Neural progenitor cell (in vitro differentiated cells): ENCODE data around the gene MTR. TPM values are rescaled to one million over a fixed set of nuclear protein-coding genes. Genes with fewer than 3 reads are reported as not detected.

Experiments used
- DNase-seq: peaks from one replicate; pipeline ENCODE4 v3.0.0-alpha.2; 2016; ENCODE audit warnings: low spot score
- H2AFZ ChIP-seq: fragments of 200-600 bp; sonication (generic); replicated peaks from 2 replicates; pipeline ENCODE4 v1.6.1; 2016; ENCODE audit warnings: antibody characterized with exemption
- H3F3A ChIP-seq: fragments of 200-600 bp; sonication (generic); 2 replicates; pipeline ENCODE4 v1.6.1; 2016; ENCODE audit warnings: antibody characterized with exemption, low read depth
- H3K27ac ChIP-seq: fragments of 200-600 bp; sonication (generic); 2 replicates; pipeline ENCODE4 v1.5.1; 2016; ENCODE audit warnings: mild to moderate bottlenecking
- H3K27me3 ChIP-seq: fragments of 200-600 bp; sonication (generic); 2 replicates; pipeline ENCODE4 v1.6.1; 2016; ENCODE audit warnings: mild to moderate bottlenecking, moderate library complexity
- H3K36me3 ChIP-seq: fragments of 200-600 bp; sonication (generic); 2 replicates; pipeline ENCODE4 v1.5.1; 2016
- H3K4me1 ChIP-seq: fragments of 200-600 bp; sonication (generic); 2 replicates; pipeline ENCODE4 v1.6.1; 2016; ENCODE audit warnings: mixed run types
- H3K4me2 ChIP-seq: fragments of 200-600 bp; sonication (generic); 2 replicates; pipeline ENCODE4 v1.6.1; 2016
- H3K4me3 ChIP-seq: fragments of 200-600 bp; sonication (generic); 2 replicates; pipeline ENCODE4 v1.5.1; 2016
- H3K79me2 ChIP-seq: fragments of 200-600 bp; sonication (generic); 2 replicates; pipeline ENCODE4 v1.6.1; 2016; ENCODE audit warnings: low read depth
- H3K9ac ChIP-seq: fragments of 200-600 bp; sonication (generic); 2 replicates; pipeline ENCODE4 v1.6.1; 2016
- H3K9me3 ChIP-seq: fragments of 200-600 bp; sonication (generic); 2 replicates; pipeline ENCODE4 v1.5.1; 2016; ENCODE audit warnings: low read depth
- H4K20me1 ChIP-seq: fragments of 200-600 bp; sonication (generic); 2 replicates; pipeline ENCODE4 v1.6.1; 2016; ENCODE audit warnings: low read depth
- H3K27ac Mint-ChIP-seq: 3 replicates; pipeline ENCODE4 v1.8.0; 2021; ENCODE audit warnings: mixed read lengths
- H3K27me3 Mint-ChIP-seq: 2 replicates; pipeline ENCODE4 v1.8.0; 2022; ENCODE audit warnings: low read depth, mild to moderate bottlenecking, inconsistent platforms, moderate library complexity, mixed read lengths; ENCODE audit not compliant: insufficient read depth
- H3K36me3 Mint-ChIP-seq: 3 replicates; pipeline ENCODE4 v1.8.0; 2021; ENCODE audit warnings: mixed read lengths
- H3K4me1 Mint-ChIP-seq: 3 replicates; pipeline ENCODE4 v1.8.0; 2021; ENCODE audit warnings: mixed read lengths
- H3K4me3 Mint-ChIP-seq: 3 replicates; pipeline ENCODE4 v1.8.0; 2021; ENCODE audit warnings: mild to moderate bottlenecking, moderate library complexity, mixed read lengths
- H3K9me3 Mint-ChIP-seq: 3 replicates; pipeline ENCODE4 v1.8.0; 2020; ENCODE audit warnings: mixed read lengths
- CTCF ChIP-seq: fragments of 200-600 bp; sonication (generic); IDR thresholded peaks from 2 replicates; pipeline ENCODE4 v1.5.1; 2017; ENCODE audit warnings: antibody characterized with exemption, mild to moderate bottlenecking
- EZH2 ChIP-seq: fragments of 200-600 bp; sonication (generic); IDR thresholded peaks from 2 replicates; pipeline ENCODE4 v1.6.1; 2017; ENCODE audit warnings: antibody characterized with exemption, mild to moderate bottlenecking, moderate library complexity
- EZH2phosphoT487 ChIP-seq: fragments of 200-600 bp; sonication (generic); IDR thresholded peaks from 2 replicates; pipeline ENCODE4 v1.6.1; 2017; ENCODE audit warnings: antibody characterized with exemption
- total RNA-seq: library from RNA; depleted of rRNA; stranded (reverse); fragments of >200 nt; gene quantifications from 2 replicates; pipeline ENCODE4 v1.2.3, GENCODE V29; 2015; ENCODE audit warnings: low replicate concordance

The MTR gene
- total RNA-seq, 1 donor from 2014 or later: 27.3 TPM

GRCh38 chr1:236925386-236925785 is 130.3 kb downstream of the MTR start:
- Histone ChIP-seq H2AFZ (no peak overlapping the region), H3K9ac (no peak overlapping the region), H3K4me2 (no peak overlapping the region), H4K20me1 (no peaks in the 10 kb centered on the region), H3K27ac (no peak overlapping the region), H3K4me3 (no peak overlapping the region), H3K9me3 (no peaks in the 10 kb centered on the region), H3K4me1 (no peaks in the 10 kb centered on the region), H3K36me3 (no peaks in the 10 kb centered on the region), H3K27me3 (no peaks in the 10 kb centered on the region), H3K79me2 (no peaks in the 10 kb centered on the region), H3F3A (no peaks in the 10 kb centered on the region)
- DNase-seq: no peak
- no peaks in the 10 kb centered on the region for H3K4me1 Mint-ChIP-seq
- H3K4me3 Mint-ChIP-seq: no peak overlapping the region
- TF ChIP-seq EZH2: no peak
- TF ChIP-seq CTCF: no peak
- TF ChIP-seq EZH2phosphoT487: no peak
- peaks cover 6% of the 10 kb centered on the region for H3K27me3 Mint-ChIP-seq
- no peaks in the 10 kb centered on the region for H3K36me3 Mint-ChIP-seq
- H3K9me3 Mint-ChIP-seq: no peaks in the 10 kb centered on the region
- H3K27ac Mint-ChIP-seq: no peak overlapping the region

- H3K4me1 ChIP-seq: no peaks in the 10 kb centered on the region
- H3K9ac ChIP-seq: no peak overlapping the region
- DNase-seq: no peak
- no peaks in the 10 kb centered on the region for H3K9me3 Mint-ChIP-seq
- no peaks in the 10 kb centered on the region for H3F3A ChIP-seq
- H3K9me3 ChIP-seq: no peaks in the 10 kb centered on the region
- H3K4me3 ChIP-seq: no peak overlapping the region
- no peak overlapping the region for H3K4me3 Mint-ChIP-seq
- H3K36me3 Mint-ChIP-seq: no peaks in the 10 kb centered on the region
- H3K36me3 ChIP-seq: no peaks in the 10 kb centered on the region
- H2AFZ ChIP-seq: no peak overlapping the region
- no peaks in the 10 kb centered on the region for H4K20me1 ChIP-seq
- no peaks in the 10 kb centered on the region for H3K4me1 Mint-ChIP-seq
- H3K79me2 ChIP-seq: no peaks in the 10 kb centered on the region
- H3K27me3 Mint-ChIP-seq: peaks cover 5% of the 10 kb centered on the region
- H3K27me3 ChIP-seq: no peaks in the 10 kb centered on the region
- no peak overlapping the region for H3K27ac ChIP-seq
- no peak overlapping the region for H3K4me2 ChIP-seq
- TF ChIP-seq EZH2 (no peak), CTCF (no peak), EZH2phosphoT487 (no peak)
- no peak overlapping the region for H3K27ac Mint-ChIP-seq
Observed at GRCh38 chr1:236930503-236930902, 135.4 kb downstream of the MTR start.

GRCh38 chr1:236938760-236939159 is 143.7 kb downstream of the MTR start:
- DNase-seq: no peak
- no peak overlapping the region for H3K9ac ChIP-seq
- no peaks in the 10 kb centered on the region for H3K36me3 ChIP-seq
- H3K79me2 ChIP-seq: no peaks in the 10 kb centered on the region
- H3K27me3 ChIP-seq: no peaks in the 10 kb centered on the region
- TF ChIP-seq EZH2 (no peak), CTCF (no peak), EZH2phosphoT487 (no peak)
- no peaks in the 10 kb centered on the region for H3K36me3 Mint-ChIP-seq
- no peak overlapping the region for H3K4me3 Mint-ChIP-seq
- peaks cover 10% of the 10 kb centered on the region for H3K9me3 Mint-ChIP-seq
- H3K27ac Mint-ChIP-seq: no peak overlapping the region
- H3K4me3 ChIP-seq: no peak overlapping the region
- peaks cover 2% of the 10 kb centered on the region for H3K27me3 Mint-ChIP-seq
- no peaks in the 10 kb centered on the region for H3F3A ChIP-seq
- no peak overlapping the region for H3K4me2 ChIP-seq
- no peaks in the 10 kb centered on the region for H3K4me1 Mint-ChIP-seq
- H3K4me1 ChIP-seq: no peaks in the 10 kb centered on the region
- peak overlapping the region; percentile 52 for H2AFZ ChIP-seq
- H3K9me3 ChIP-seq: no peaks in the 10 kb centered on the region
- H3K27ac ChIP-seq: no peak overlapping the region
- no peaks in the 10 kb centered on the region for H4K20me1 ChIP-seq

- no peak overlapping the region for H2AFZ ChIP-seq
- no peak for DNase-seq
- Mint-ChIP-seq H3K27me3 (peaks cover 6% of the 10 kb centered on the region), H3K36me3 (no peaks in the 10 kb centered on the region), H3K4me1 (no peaks in the 10 kb centered on the region), H3K4me3 (no peak overlapping the region), H3K27ac (no peak overlapping the region), H3K9me3 (peaks cover 5% of the 10 kb centered on the region)
- no peak overlapping the region for H3K27ac ChIP-seq
- no peaks in the 10 kb centered on the region for H3K4me1 ChIP-seq
- H3K9ac ChIP-seq: no peak overlapping the region
- H3K4me2 ChIP-seq: no peak overlapping the region
- no peak overlapping the region for H3K4me3 ChIP-seq
- no peaks in the 10 kb centered on the region for H3K36me3 ChIP-seq
- H3K27me3 ChIP-seq: no peaks in the 10 kb centered on the region
- no peak for TF ChIP-seq CTCF
- no peaks in the 10 kb centered on the region for H4K20me1 ChIP-seq
- no peaks in the 10 kb centered on the region for H3K79me2 ChIP-seq
- H3F3A ChIP-seq: no peaks in the 10 kb centered on the region
- H3K9me3 ChIP-seq: no peaks in the 10 kb centered on the region
Observed at GRCh38 chr1:236942431-236942830, 147.3 kb downstream of the MTR start.
